GM13976 (cell line): ENCODE data around the gene CCDC71L.

Experiments
- DNase-seq: peaks from one replicate; pipeline ENCODE4 v3.0.0; 2012; ENCODE audit warnings: low spot score
- CTCF ChIP-seq: IDR thresholded peaks from 2 replicates; pipeline ENCODE4 v1.5.1; 2012; ENCODE audit warnings: borderline replicate concordance, mild to moderate bottlenecking; ENCODE audit not compliant: insufficient read depth; ENCODE audit errors: extremely low read depth, missing control alignments, control extremely low read depth
- in situ Hi-C: fragments of 300-500 bp; cut with MboI; formaldehyde crosslinking; loops from one replicate; pipeline ENCODE4 v1.12.0; 2022; ENCODE audit warnings: low sequenced_read_pairs, mixed read lengths, inconsistent platforms; ENCODE audit not compliant: unreplicated experiment

The CCDC71L gene

DNA sequence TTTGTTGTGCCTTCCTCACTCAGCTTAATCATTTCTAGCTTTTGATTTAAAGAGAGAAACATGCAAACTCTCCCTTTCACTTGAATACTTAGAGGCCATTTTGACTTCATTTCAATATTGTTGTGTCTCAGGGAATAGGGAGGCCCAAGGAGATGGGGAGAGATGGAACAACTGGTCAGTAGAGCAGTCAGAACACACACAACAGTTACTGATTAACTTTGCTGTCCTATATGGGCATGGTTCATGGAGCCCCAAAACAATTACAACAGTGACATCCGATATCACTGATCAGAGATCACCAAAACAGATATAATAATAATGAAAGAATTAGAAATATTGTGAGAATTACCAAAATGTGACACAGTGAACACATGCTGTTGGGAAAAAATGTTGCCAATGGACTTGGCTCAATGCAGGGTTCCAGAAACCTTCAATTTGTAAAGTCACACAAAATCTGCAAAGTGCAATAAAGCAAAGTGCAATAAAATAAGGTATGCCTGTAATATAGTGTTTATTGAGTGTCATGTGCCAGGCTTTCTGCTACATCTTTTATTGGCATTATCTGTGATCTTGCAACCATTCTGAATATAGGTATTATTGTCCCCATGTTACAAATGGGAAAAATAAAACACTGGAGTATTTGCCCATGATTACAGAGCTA lies 38.2 kb downstream of the CCDC71L start:
- in situ Hi-C loops = no loop called here
- TF ChIP-seq CTCF = no peak
- no peak for DNase-seq

- no peak for TF ChIP-seq CTCF
- DNase-seq = no peak
- in situ Hi-C loops = no loop called here
Measured at GRCh38 chr7:106621393-106622132, 39.4 kb downstream of the CCDC71L start.

DNA sequence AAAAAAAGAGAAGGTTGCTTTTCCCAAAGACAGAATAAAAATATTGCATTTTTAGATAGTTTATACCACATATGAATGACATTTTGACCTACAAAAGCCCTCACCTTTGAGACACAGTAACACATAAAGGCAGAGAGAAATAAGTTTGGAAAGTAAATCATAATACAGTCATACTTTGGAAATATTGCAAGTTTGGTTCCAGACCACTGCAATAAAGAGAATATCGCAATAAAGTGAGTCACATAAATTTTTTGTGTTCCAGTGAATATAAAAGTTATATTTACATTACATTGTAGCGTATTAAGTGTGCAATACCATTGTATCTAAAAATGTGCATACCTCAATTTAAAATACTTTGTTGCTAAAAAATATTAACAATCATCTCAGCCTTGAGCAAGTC lies 40.3 kb downstream of the CCDC71L start:
- TF ChIP-seq CTCF = no peak
- DNase-seq = no peak
- in situ Hi-C loops = no loop called here

DNA sequence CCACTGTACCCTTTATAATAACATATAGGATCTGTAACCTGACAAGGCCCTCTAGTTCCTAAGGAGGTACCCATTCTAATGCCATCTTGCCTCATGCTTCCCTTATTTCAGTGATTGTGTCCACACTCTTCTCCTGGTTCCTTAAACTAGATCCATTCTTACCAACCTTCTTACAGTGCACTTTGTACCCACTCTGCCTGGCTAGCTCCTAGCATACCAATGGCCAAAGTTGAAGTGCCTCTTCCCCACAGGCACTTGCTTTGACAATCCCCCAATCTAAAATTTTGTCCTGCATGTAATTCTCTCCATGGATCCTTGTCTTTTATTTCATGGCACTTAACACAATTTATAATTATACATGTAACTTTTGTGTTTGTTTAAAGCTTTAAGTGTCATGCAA lies 40.9 kb downstream of the CCDC71L start:
- in situ Hi-C loops = no loop called here
- DNase-seq = no peak
- no peak for TF ChIP-seq CTCF

DNA sequence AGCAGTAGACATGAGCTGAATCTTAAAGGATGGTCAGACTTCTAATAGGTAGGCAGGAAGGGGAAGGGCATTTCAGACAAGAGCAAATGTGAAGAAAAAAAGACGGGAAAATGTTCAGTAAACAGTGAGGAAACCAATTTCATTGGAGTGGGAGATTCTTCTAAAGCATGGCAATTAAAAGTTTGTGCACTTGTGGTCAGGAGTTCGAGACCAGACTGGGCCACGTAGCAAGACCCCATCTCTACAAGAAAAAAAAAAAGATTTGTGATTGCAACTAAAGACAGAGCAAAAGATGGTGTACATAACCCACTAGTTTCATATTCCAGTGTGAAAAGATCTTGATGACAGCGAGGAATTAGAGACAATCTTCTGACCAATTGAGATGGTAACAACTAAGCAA lies 41.7 kb downstream of the CCDC71L start:
- no peak for TF ChIP-seq CTCF
- in situ Hi-C loops = no loop called here
- DNase-seq = no peak

DNA sequence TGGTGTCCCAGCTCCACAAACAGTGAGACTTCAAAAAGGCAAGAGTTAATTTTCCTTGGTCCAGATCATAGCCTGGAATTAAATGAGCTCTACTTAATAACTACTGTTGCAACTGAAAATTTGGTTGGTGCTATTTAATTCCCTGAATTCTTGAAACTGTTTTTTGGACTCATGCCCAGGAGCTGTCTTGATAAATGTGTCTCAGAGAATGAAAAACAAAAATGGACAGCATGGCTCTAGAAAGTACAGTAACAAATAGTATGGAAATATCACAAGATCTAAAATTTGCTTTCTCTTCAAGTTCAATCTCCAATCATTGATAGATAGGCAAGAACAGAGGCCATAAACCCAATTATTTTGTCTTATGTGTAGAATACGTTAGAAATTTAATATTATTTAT lies 42.5 kb downstream of the CCDC71L start:
- DNase-seq = no peak
- in situ Hi-C loops = no loop called here
- no peak for TF ChIP-seq CTCF
